NCI-H1417 (cell line): ENCODE data around the gene BATF3.
"Not testable (repeated sequence)": the region's sequence is repeated elsewhere in the genome, so short reads cannot be mapped to it uniquely, and the experiment has no call there.

Experiments used
- DNase-seq, 3 experiments: peaks; one replicate each; lab custom pipeline; 2025; lab: John Stamatoyannopoulos, UW

Gene BATF3

DNA sequence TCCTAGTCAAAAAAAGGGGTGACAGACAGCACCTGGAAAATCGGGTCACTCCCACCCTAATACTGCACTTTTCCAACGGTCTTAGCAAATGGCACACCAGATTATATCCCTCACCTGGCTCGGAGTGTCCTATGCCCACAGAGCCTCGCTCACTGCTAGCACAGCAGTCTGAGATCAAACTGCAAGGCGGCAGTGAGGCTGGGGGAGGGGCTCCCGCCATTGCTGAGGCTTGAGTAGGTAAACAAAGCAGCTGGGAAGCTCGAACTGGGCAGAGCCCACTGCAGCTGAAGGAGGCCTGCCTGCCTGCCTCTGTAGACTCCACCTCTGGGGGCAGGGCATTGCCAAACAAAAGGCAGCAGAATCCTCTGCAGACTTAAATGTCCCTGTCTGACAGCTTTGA is 41.4 kb downstream of the BATF3 start:
- peak in 2 of 3 experiments; percentile 12 to 19 for DNase-seq

DNA sequence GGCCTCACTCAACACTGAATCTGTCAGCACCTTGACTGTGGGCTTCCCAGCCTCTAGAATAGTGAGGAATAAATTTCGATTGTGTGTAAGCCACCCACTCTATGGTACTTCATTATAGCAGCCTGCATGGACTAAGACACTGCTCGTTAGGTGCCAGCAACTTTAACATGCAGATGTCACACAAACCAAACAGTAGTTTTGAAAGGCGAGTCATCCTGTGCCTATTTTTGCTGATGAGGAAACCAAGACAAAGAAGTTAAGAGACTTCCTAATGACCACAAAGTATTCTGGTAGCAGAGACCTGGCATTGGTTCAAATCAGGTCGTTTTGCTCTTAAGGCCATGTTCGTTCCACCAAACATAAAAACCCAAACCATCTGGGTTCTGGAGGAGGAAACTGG is 42.9 kb downstream of the BATF3 start:
- no peak for DNase-seq

DNA sequence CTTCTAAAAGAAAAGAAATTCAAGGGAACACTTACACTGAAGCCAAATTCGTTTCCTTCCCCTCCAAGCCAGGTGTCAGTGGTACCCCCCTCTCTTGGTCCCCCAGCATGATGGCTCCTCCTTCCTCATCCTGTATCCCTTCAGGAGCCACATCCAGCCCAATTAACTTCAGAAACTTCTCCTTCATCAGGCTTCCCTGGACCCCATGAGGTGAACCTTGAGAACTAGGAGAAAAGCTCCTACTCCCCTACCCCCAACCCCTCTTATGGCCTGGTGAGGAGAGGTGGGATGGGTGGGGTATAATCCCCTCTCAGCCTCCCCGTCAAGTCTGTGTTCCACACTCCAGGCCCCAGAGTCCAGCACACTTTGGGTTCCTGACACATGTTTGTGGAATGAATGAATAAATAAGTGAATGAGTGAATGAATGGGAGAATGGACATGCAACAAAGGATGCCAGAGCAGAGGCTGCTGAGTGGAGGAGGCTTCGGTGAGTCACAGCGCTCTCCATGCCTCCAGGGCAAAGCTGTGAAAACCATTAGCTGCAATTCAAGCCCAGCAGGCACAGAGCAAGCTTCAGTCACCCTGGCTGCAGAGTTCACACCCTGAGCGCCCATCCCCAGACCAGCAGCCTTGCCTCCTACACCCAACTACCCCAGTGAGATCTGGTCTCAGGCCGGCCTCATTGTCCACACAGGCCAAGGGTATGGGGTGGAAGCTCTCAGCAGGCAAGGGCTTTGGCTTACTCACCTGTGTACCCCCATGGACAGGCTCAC is 43.8 kb downstream of the BATF3 start:
- DNase-seq: peak in 1 of 3 experiments; percentile 17

DNA sequence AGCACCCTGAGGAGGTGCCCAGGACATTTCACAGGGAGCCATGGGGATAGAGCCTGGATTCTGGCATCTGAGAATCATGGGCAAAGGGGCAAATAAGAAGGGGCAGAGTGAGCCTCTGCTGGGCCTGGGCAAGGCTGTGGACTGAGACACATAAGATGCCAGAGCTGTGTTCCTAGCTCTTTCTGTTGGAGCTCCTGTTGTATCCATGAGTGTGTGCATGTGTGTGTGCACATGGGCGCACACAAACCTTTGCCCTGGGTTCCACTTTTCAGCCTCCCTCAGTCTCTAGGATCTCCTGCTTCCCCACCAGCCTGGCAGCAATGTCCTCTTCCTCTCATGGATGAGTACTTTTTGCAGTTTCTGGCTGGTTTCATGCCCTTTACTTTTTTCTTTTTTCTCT is 47.0 kb downstream of the BATF3 start:
- DNase-seq: no peak

DNA sequence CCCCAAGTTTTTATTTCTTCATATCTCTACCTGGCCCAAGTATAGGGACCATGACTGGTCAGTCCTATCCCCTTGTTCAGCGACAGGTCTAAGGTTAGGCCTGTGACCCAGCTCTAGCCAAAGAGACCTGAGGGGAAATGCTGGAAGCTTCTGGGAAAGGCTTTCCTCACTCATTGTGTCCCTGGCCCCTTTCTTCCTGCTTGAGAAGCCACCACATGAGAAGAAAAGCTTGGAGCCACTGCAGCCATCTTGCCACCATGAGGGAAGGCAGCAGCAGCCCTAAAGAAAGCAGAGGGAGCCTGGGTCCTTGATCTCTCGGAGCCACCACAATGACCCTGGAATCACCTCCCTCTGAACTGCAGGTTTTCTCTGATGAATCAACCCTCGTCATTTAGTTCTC is 47.7 kb downstream of the BATF3 start:
- DNase-seq: no peak

DNA sequence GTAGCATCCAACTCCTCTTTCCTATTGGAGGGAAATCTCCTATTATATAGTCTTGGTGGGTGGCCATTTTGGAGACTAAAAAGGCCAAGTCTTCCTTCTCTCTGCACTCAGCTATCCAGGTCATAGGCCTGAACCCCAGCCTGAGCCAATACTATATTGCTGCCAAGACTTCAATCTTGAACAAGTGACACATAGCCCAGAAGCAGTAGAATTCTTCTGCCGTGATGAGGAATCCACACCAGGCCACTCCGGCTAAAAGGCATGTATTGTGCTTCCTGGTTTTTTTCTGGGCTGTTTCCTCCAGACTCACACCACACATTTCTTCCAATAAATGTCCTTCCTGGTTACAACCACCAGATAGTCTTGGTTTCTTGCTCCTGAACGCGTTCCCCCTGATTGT is 48.1 kb downstream of the BATF3 start:
- no peak for DNase-seq

DNA sequence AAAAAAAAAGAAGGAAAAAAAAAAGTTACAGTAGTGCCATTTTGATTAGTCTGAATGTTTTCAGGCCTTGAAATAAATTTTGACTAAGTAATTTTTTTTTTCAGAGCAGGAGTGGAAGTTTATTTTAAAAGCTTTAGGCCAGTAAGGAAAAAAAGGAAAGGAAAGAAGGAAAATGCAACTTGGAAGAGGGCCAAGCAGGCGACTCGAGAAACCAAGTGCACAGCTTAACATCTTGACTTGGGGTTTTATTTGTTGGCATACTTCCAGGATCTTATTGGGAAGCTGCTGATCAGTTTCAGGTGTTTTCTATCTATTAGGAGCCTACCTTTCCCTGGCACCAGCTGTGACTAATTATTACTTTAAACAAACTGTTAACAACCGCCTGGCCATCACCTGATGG is 49.4 kb downstream of the BATF3 start:
- peak in 1 of 3 experiments; percentile 87 for DNase-seq

DNA sequence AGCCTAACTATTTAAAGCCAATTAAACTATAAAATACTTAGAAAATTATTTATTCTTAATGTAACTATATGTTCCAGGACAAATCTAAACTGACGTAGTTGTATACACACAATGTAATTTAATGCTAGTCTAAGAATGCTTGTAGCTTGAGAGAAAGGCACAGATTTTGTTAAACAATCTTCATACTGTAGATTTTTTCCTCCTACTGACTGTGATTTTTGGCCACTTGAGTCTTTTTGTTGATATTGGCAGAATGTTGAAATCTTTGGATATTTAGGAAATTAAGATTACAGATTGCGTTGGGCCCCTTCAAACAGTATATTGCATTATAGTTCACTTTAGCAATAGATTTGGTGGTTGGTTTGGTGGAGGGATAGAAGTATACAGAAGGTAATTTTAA is 50.6 kb downstream of the BATF3 start:
- no peak for DNase-seq

DNA sequence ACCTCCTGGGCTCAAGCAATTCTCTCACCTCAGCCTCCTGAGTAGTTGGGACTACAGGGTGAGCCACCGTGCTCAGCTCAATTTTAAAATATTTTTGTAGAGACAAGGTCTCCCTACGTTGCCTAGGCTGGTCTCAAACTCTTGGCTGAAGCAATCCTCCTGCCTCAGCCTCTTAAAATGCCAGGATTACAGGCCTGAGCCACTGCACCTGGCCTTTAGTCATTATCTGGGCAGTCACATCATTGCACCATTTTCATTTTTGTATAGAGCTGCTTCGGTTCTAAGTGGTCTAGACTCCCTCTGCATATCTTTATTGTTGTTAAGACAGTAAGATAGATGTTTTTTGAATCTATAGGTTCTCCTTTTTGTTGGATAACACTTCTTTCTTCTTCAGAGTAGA is 51.2 kb downstream of the BATF3 start:
- no peak for DNase-seq

DNA sequence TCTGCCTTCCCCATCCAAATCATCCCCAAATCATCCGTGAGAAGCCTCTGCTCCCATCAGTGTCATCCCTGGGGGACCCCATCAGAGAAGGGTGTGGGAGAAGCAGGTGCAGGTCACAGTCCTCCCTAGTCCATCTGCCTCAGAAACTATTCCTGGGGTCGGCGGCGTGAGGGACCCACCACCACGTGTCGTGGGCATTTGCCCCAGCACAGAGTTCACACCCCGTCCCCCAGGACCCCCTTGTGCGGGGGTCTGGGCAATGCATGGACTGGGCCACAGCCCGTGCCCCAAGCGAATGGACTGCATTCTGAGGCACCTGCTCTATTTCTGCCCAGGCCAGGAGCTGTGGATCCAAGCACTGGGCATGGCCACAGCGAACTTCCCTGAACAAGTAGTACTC is 52.6 kb downstream of the BATF3 start:
- no peak for DNase-seq

DNA sequence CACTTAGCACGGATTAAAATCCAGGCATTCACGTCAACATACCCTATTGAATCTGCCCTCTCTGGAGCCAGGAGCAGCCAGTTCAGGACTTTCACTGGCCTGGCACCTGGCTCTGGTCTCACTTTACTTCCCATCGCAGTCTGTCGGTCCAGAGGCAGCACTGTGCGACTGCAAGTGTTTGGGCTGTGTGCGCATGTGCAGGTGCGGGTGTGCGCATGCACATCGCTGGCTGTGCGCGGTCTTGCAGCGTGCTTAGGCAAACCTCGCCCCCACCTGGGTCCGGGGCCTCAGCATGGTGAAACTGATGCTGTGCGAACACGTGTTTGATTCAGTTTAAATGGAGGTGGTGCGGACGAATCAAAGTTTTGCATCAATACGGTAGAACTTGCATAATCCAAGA is 53.1 kb downstream of the BATF3 start:
- no peak for DNase-seq

DNA sequence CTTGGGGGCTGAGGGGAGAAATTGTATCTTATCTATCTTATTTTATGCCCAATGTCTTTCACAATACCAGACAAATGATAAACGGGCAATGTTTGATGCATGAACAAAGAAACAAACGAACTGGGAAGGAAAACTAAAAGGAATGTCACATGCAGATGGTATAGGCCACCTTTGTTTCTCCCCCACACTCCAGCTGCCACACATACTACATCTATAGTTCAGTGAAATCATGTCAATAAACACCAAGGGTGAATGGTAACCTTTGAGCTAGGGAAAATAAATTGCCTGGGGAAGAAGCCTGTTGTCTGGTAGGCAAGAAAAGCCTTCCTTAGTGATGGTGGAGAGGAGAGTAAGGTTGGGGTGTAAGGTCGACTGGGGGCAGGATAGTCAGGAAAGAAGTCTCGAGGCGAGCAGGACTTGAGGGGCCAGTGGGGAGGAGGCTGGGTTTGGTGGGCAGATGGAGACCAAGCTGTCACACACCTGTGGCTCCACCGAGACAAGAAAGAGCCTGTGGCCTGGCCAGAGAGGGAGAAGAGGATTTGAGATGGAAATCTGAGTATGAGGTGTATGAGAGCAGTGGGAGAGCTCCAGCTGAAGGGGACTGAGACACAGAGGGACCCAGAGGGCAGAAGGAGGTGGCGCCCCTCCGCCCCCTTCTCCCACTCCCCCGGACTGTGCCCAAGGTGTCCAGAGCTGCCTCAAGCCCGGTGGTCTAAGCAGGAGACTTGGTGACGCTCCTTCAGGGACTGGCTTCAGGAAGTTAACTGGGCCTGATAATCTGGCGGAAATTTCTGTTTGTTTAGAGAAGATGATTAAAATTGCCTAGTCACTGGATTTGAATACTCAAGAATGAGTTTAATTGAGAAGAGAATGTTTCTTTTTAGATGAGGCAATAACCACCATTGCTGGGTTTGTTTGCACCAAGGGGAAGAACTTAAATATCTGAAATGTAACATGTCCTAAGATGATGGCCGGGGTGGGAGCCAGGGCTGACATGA is 53.8 kb downstream of the BATF3 start:
- DNase-seq: no peak

DNA sequence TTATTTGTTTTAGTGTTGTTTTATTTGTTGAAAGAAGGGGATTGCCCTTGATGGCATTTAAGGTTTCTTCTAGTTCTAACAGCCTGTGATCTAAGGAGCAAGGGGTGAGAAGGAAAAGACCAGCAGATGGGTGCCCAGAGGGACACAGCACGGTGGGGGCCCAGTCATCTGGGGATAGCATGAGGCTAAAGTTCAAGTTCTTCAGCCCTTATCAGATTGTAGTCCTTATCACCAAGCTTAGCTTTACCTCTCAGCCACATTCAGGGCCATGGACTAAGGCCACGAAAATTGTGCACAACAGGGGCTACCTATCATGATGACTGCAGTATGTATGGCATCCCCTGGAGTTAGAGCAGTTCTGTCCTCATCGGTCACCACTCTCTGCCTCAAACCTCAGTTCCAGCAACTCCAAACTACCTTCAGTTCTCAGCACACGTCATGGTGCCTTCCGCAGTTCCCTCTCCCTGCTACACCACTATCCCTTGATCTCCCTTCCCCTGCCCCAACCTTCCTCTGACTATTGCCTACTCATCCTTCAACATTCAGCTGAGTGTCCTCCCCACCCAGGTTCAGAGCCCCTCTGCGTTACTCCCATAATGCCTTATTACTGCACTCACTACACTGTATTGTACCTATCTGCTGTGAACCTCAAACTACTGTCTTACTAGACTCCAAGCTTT is 54.6 kb downstream of the BATF3 start:
- DNase-seq: no peak

DNA sequence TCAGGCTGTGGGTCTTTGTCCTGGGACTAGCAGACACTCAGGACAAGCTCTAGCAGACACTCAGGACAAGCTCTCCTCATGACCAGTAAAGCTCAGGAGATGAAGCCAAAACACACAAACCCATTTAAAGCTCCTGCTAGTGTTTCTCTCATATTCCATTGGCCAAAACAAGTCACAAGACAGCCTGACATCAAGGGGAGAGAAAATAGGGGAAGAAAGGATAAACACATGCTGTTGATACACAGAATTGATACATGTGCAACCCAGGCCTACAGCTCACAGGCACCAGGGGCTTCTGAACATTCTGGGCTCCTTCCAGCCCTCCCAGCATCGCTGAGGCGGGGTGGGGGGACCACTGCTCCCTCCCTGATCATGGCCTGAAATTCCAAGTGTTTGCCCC is 55.8 kb downstream of the BATF3 start:
- no peak for DNase-seq

DNA sequence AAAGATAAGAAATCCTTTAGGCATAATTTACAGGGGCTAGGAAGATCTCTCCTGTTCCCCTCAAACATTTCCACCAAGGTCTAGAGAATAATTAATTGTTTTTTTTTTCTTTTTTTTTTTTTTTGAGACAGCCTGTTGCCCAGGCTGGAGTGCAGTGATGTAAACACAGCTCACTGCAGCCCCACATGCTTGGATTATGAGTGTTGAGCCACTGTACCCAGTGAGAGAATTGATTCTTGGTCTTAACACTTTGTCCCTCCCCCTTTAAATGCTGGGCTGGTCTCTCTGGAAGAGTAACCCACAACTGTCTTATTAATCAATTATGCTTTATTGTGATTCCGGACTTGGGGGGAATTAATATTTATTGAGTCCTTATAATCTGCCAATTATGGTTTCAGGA is 57.7 kb downstream of the BATF3 start:
- DNase-seq: no peak

DNA sequence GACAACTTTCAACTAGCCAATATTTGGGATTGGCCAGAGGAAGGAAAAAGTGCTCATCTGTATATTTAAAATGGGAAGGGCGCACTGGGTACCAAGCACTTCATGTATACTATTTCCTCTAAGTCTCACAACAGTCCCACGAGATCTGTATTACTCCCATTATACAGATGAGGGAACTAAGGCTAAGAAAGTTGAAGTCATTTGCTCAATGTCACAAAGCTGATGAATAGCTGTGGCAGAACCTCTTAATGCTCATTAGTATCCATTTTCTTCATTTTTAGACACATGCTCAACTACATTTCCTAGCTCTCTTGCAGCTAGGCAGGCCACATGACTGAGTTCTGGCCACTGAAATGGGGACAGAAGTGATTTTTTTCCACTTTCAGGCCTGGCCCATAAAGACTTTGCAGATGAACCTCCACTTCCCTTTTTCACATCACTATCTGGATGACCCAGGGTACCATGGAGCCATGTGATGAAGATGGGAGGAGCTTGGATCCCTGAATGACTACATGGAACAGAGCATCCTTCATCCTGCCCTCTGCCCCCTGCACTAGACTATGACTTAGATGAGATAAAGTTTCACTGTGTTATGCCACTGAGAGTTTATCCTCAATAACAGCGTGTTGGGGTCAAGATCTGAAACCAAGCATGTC is 59.3 kb downstream of the BATF3 start:
- DNase-seq: no peak

DNA sequence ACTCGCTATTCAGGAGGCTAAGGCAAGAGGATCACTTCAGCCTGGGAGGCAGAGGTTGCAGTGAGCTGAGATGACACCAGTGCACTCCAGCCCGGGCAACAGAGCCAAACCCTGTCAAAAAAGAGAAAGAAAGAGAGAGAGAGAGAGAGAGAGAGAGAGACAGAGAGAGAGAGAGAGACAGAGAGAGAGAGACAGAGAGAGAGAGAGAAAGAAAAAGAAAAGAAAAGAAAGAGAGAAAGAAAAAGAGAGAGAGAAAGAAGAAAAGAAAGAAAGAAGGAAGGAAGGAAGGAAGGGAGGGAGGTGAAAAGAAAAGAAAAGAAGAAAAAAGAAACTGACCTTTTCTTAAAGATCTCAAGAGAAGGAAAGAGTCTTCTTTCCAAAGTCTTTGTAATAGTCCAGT is 60.1 kb downstream of the BATF3 start:
- not testable (repeated sequence) for DNase-seq

DNA sequence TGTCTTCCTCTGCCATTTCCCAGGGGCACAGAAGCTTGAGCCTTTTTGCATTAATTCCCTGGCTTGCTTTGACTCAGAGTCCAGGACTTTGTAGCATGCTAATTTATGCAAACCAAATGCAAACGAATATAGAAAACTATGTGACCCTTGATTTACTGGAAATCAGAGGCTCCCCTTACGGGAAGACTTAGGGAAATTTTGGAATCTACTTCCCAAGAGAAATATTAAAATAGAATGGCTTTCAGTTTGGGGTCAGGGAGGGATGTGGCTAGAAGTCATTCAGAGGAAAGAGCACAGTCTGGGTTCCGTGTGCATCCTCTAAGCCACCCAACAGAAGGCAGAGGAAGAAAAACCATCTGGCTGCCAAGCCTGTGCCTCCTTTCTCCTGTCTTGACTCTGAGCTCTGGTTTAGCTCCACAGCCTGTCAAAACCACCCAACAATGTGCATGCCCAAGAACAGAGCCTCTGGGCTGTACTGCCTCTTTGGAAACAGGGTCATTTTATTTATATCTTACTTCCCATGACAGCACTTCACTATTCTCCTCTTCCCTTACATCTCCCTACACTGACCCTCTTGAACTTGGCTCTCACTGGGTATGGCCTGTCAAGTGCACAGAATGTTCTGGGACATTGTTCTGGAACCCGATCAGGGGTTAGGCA is 61.0 kb downstream of the BATF3 start:
- no peak for DNase-seq

DNA sequence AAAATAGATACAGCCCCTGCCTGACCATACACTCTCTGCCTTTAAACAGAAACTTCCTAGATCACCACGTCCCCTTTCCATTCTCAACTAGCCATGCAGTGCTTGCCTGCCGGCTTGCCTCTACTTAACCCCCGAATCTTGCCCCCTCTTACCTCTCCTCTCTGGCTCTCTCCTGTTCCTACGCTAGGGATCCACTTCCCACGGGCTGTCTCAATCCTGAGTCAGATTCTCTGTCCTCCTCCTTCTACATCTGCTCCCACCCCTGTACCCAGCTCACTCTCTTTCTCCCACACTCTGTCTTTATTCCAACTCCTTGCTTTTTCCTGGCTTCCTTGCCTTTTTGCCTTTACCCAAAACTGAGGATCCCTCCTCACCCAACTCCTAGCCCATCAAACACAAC is 61.7 kb downstream of the BATF3 start:
- DNase-seq: no peak
